SIG-M5 treated with dmso at 0.1 percent for 504 hours (cell line): ENCODE measurements around the gene ADAT3.

Source experiments
- DNase-seq: peaks from one replicate; lab custom pipeline; 2025; ENCODE audit not compliant: unreplicated experiment; lab: John Stamatoyannopoulos, UW

Gene ADAT3

DNA sequence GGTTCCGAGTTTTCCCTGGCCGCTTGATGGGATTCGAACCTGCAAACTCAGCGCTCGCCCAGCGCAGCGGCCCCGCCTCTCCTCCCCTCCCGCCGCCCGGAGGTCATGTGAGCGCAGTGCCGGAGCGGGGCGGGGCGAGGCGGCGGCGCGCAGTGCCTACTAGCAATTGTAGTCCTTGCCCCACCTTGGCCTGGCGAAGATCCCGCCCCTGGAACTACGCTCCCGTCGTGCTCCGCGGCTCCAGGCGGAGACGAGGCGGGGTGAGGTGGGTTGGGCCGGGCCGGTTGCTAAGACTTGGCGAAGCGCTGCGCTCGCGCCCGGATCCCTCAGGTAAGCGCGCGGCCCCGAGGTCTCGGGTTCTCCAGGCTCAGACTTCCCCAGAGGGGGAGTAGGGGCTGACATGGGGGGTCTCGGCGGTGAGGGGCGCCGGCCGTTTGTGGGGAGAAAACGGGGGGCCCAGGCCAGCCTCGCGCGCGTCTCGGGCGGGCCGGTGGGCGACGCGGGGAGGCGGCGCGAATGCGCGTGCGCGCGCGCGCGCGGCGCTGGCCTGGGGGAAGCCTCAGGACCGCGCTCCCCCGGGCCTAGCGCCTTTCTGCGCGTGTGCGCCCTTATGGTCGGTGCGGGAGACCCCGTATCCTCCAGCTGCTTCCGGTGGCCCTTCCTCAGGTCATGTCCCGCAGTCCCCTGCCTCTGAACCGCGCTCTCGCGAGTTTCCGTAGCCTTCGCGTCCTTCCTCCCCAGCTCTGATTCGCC is at the start of gene ADAT3, which contains the start of gene SCAMP4:
TSS of gene ADAT3 (plus strand) at position 290 of the 753 bp plus-strand sequence. CDS start 6,649 bp downstream, outside the sequence.
TSS of gene SCAMP4 (plus strand) at position 290 of the 753 bp plus-strand sequence. CDS start 9,621 bp downstream, outside the sequence.
- DNase-seq, result peak; percentile 97

DNA sequence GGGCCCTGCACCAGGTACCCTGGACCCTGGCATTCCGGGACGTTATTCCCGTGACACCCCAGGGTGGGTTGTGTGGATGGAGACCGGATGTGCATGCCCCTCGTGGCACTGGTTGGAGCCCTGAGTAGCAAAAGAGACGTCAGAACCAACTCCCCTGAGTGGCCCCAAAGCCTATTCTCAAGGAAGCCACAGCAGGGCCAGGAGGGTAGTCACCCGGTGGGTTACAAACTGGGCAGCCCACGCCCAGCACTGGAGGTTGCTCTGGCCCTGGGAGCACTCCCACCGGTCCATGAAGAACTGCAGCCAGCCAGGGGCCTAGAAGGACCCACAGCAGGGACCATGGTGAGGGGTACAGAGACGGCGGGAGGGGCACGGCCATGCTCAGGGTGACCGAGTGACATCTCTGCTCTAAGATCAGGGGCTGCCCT is 49.4 kb upstream of the ADAT3 start:
- no peak for DNase-seq

DNA sequence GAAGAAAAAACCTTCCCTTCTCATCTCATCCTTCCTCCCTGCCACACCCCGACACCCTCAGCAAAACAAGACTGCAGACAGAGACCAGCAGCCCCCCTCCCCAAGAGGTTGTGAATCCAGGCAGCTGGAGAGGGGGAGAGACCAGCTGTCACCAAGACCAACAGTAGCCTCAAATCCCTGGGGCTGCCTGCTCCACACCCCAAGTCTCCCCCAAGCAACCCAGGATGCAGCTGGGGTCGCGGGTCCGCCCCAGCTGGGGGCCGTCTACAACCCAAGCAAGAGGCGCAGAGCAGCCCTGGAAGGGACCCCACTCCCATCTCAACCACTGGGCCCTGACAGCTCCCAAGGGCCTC is 48.9 kb upstream of the ADAT3 start:
- DNase-seq, result no peak

DNA sequence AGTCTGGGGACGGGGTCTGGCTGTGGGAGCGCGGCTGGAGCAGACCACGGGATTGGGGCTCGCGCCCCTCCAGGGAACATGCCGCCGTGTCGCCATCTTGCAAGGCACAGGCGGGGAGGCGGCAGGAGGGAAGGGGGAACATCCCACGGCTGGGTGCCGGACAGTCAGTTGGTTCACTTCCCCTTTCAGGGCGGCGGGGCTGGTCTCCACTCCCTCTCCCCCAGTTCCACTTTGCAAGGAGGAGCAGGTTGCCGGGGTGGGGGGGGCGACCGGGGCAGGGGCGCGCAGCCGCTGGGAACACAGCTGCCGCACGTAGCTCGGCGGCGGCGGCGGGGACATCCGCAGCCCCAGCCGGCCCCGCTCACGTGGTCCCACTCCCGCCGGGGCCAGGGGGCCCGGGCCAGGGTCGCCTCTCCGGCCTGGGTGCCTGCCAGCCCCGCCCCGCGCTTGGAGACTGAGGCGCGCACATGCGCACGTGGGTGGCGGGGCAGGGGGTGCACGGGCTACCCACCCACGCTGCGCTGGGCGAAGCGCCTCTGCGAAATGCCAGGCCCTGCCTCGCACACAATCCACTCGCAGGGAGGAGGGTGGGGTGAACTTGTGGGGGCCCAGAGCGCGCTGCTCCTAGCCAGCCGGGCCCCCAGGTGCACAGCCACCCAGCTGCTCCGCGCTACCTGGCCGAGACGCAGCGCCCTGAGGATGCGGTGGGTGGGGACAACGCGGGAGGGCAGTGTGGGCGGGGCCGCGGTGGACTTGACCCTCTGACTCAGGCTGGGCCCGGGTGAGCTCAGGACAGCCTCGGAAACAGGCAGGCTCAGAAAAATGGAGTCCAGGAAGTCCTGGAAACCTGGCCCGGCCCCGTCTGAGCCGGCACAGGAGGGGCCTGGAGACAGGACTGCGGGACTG is 48.2 kb upstream of the ADAT3 start:
- DNase-seq, result peak; percentile 90

DNA sequence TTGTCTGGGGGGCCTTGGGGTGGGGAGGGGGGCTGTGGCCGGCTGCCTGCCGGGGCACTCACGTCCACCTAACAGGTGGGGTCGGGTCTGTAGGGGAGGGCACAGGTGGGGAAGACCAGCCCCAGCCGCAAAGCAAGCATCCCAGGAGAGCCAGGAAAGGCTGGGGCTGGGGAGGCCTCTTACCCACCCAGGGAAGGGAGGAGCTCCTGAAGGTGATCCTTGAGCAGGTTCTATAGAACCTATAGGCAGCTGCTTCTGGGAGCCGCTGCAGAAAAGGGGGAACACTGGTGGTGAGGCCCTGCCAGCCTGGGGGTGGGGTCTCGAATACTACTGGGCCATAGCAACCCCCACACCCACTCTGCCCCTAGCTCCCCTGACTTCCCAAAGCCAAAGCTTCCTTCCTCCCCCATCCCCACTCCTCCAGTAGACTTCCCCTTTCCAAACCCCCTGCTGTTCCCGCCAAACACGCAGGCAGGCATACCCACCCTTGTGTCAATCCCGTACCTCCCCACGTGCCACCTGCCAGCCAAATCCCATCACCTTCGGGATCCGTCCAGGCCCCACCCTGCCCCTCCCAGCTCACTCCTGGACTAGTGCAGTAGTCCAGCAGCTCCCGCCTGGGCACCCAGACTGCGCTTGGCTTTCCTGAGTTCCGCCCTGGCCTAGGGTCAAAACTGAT is 47.4 kb upstream of the ADAT3 start:
- peak; percentile 80 for DNase-seq

DNA sequence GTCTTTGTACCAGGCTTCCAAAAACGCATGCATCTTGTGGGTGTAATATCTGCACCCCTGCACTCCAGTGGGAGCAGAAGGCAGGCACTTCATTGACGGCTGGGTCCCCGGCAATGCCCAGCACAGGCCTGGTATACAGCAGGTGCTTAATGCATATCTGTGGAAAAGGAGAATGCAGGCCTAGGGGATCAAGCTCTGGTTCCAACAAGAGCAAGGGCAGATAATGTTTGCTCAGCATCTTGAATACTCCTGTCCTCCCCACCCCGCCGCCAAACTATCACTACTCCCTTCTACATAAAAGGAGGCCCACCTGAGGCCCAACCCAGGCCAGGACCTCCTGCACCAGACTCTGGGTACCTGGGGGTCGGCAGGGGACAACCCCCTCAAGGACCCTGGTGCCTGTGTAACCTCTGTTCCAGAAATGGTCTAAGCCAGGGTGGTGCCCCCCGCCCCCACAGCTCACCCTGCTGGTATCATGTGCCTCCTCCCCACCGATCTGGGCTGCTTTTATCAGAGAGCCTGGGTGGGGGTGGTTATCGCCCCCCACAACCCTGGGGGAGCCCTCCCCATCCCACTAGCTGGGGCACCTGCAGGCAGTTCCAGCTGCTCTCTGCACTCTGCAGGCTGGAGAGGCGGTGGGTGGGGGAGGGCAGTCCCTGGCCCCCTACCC is 46.7 kb upstream of the ADAT3 start:
- DNase-seq, result no peak

DNA sequence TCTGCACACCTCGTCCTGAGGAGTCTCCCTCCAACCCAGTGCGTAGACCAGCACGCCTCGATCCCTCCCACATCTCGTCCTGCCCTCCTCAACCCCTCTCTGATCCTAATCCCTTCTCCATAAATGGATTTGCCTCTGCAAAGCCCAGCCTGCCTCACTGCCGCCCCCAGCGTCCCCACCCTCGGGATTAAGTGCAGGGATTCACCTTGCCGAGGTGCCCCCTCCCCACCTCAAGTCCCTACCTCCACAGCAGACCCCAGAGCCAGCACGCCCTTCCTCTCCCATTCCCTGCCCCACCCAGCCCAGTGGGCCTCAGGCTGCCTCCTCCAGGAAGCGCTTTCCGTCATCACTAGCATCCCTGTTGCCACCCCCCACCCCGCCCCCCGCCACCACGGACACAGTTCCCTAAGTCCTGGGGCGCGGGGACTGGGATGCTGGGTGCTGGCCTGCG is 45.8 kb upstream of the ADAT3 start:
- DNase-seq, result no peak

DNA sequence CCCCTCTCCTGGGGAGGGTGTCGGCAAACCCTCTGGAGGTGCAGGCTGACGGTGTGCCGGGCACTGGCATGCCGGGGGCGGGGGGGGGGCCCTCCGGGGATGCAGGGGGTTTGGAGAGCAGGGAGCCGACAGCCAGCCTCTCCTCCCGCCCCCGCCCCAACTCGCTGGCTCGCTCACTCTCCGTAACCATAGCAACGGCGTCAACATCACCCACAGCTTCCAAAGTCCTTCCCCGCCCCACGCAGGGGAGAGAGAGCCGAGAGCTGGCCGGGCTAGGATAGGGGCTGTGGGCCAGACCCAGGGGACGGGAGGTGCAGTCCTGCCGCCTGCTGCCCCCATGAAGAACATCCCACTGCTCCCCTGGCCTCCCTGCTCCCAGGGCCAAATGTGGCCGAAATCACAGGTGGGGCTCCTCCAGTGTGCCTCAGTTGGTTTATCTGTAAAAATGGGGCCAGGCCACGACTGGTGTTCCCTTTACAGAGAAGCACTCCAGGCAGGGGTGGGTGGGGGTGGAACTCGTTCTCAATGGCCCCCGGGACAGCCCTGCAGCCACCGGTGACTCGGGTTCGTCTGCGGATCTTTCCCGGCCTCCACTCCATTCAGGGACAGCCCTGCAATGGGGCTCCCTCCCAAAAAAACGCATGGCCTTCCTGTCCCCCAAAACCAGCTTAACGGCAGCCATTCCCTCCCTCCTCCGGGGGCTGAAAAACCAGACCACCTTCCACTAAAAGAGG is 45.0 kb upstream of the ADAT3 start:
- DNase-seq, result peak; percentile 51

DNA sequence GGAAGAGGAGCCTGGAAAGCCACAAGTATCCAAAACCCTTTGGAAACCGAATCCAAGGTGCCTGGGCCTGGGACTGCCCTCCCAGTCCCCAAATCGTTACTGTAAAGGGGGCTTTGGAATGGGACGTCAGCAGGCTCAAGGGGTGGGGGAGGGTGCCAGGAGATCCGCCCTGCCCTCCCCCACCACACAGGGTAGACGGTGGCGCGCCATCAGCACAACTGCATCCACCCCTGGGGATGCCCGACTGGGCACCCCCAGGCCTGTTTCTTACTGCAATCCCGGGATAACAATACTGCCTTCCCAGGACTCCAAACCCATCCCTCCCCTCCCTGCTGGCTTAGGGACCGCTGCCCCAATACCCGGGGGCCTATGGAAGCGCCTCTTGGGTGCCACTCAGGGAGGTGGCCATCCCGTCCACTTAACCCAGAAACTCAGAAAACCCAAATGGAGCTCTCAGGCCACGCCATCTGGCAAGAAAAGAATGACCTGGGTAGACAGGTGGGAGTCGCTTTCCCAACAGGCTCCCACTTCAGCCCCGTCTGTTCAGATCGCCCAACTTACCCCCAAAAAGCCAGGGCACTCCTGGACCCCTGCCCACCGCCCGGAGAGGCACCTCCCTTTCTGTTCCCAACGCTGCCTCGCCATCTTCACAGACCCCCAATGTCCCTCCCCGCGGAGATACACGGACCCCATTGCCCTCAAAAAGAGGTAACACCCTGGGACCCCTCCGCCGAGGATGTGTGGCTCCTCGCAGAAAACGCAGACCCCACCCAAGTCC is 44.2 kb upstream of the ADAT3 start:
- DNase-seq, result no peak

DNA sequence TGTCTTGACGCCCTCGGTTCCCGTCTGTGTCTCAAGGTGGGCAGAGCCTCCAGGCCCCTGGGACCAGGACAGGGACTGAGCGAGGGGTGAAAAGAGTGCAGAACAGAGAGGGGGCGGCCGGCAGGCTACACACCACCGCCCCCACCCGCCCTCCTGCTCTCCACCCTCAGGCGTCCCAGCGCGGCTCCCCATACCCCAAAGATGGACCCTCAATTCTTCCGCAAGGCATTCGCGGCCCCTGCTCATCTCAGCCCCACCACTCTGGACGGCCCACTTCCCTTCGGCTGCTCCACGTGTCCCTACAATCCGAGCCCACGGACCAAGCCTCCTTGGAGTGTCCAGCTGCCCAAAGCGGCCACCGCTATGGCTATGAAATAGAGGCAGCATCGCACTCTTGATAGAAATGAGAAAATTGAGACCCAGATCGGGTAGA is 43.6 kb upstream of the ADAT3 start:
- DNase-seq, result no peak

DNA sequence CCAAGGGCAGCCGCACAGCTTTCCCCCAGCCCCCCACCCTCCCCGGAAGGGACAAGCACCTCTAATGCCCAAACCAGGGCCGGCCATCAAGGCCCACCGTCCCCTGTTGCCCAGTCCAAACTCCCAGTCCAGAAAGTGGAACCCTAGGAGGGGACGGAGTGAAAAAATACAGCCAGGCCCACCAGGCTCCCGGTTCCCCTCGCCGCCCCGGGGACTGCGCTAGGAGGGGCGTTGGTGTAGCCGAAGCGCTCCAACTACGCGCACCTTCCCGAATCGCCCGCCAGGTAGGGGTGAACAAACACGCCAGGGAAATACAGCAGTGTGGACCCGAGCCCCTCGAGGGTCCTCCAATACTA is 43.2 kb upstream of the ADAT3 start:
- no peak for DNase-seq

DNA sequence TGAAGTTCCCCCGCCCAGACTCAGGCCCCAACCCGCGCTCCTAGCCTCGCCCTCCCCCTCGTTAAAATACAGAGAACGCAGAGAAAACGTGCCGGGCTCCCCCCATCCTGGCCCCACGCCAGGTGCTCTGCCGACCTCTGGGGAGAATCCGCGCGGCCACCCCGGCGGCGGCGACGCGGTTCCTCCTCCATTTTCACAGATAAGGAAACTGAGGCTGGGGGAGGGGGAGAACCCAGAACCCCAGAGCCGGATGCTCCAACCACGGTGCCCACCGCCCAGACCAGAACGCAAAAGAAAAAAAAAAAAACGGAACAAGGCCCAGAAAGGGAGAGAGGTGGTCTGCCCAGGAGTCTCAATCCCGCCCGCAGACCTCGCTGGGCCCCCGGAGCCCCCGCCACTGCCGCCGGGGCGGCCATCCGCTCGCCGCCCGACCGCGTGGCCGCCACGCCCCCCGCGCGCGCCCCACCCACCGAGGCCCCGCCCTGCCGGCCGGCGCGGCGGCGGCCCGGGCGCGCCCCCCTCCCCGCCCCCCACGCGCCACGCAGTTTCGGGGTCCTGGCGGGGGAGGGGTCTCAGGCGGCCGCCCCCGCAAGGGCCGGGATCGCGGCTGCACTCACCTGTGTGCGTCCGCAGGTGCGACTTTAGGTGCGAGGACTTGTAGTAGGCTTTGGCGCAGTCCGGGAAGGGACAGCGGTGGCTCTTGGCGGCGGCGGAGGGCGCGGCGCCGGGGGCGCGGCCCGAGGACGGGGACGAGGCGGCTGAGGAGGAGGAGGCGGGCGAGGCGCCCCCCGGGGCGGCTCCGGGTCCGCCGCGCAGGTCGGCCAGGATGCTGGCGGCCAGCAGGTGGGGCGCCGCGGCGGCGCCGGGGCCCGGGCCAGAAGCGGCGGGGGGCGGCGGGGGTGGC is 42.5 kb upstream of the ADAT3 start:
- no peak for DNase-seq

DNA sequence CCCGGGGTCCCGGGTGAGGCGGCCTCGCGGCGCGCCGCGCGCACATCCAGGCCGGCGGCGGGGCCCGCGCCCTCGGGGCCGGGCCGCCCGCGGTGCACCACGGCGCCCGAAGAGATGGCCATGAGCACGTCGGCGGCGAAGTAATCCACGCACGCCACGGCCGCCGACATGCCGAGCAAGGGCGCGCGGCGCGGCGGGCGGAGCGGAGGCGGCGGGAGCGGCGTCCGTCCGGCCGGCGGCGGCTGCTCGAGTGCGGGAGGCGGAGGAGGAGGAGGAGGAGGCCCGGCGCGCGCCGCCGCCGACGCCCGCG is 41.9 kb upstream of the ADAT3 start, which contains the start of gene KLF16:
TSS of gene KLF16 (minus strand) at position 252 of the 310 bp plus-strand sequence. CDS start at position 170, 82 bp downstream.
- no peak for DNase-seq

DNA sequence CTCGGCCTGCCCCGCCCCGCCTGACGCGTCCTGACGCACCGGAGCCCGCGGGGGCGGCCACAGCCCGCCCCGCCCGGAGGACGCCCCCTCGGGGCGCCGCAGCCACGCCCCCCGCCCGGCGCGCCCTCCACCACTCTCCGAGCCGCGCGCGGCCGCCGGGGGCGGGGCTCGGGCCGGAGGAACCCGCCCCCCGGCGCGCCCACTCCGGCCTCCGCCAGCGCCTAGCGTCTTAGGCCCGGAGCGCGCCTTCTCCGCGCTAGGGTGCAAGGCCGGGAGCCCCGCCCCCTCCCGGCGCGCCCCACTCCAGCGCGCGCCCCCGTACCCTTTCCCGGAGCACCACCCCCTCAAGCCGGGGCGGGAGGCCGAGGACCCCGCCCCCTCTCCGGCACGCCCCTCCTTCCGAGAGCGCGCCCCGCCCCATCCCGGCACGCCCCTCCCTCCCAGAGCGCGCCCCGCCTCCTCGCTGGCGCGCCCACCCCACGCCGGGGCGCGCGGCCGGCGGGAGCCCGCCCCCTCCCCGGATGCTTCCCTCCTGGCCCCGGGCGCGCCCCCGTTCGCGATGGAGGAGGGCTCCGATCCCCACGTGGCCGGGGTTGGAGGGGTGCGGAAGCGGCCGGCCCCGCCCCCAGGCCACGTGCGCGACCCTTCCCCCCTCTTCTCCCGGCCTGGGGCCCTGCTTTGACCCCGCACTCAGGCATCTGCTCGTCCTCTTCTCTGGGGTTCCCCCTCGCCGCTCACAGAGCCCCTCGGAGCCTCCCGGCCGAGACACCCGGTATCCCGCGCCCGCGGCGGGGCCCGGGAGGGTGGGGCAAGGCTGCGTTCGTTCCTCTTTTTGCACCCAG is 41.3 kb upstream of the ADAT3 start:
- DNase-seq, result peak; percentile 88

DNA sequence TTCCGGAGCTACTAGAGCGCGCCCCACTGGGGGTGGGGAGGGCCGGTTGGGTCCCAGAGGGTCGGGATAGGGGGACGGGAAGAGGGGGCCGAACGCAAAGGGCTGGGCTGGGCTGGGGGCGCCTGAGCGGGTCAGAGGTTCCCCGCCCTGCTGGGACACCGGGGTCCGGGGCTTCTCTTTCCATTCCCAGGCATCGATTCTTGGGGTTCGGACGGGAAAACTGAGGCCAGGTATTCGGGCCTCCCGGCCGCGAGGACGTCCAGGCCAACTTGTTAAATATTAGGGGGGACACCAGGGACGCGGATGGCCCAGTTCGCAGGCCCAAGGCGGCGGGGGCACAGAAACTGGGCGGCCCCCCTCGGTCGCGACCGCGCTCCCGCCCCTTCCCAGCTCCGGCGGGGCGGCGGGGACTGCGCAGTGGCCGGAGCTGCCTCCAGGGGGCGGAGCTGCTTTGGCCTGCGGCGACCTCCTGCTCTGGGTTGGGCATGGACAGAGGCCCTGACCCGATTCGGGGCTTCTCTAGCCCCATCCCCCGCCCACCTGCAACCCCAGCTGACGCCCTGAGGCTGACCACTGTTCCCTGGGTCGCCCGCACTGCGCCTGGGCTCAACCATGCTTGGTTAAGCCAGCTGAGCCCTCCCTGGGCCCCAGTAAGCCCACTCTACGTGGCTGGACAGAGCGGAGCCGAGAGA is 40.6 kb upstream of the ADAT3 start:
- DNase-seq, result no peak

DNA sequence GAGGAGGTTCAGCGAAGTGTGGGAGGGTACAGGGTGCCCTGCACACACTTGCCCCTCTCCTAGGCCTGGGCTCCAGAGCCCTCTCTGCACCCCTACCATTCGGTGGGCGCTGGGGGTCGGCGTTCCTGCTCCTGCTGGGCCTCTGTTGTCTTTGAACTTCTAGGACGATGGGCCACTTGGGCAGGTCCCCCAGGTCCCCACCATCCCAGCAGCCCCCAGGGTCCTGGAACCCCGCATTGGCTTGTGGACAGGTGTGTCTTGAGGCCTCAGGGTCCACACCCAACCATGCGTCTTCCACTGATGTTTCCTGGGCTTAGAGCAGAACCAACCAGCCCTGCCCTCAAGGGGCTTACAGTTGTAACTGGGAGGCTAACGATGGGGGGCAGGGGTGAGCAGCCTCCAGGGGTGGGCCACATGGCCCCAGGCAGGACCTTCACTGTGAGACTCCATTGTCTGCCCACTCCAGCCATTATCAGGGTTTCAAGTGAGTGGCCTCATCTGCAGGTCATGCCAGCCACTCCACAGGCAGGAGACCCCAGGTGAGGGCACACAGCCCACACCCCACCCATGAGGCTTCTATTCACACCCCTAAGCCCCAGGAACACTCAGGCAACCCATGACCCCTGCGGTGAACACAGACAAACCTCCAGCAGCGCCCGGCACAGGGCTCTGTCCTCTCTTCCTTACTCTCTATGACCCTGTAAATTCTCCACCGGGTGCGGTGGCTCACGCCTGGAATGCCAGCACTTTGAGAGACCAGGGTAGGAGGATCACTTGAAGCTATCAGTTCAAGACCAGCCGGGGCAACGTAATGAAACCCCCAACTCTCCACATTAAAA is 39.8 kb upstream of the ADAT3 start:
- DNase-seq, result no peak
